Testis (tissue), 2 donors: ENCODE measurements around the gene C9orf78.

Source experiments
- CTCF ChIP-seq, 3 experiments: fragments of 450-650 bp in 2 of 3; fragments of 200-600 bp in 1 of 3; sonication (generic) in 1 of 3; IDR thresholded peaks; one replicate each; pipeline ENCODE4 v1.5.1; 2016 to 2019; ENCODE audit warnings: antibody characterized with exemption in 3 of 3, mild to moderate bottlenecking in 2 of 3, moderate library complexity in 1 of 3
- POLR2A ChIP-seq: fragments of 450-650 bp; IDR thresholded peaks from one replicate; pipeline ENCODE4 v1.6.1; 2017; ENCODE audit warnings: antibody characterized with exemption, mild to moderate bottlenecking, moderate library complexity

GRCh38 chr9:129874261-129875101 is 39.4 kb upstream of the C9orf78 start:
- TF ChIP-seq POLR2A, result no peak
- TF ChIP-seq CTCF (IDR thresholded peaks at IDR 0.05), result no peak
